ENCODE measurements around the gene COX7B2.

GRCh38 chr4:46949822-46950221 lies 40.8 kb upstream of the COX7B2 start:
- no peak for TF ChIP-seq CTCF (IDR thresholded peaks at IDR 0.05)
- TF ChIP-seq POLR2A (IDR thresholded peaks at IDR 0.05): no peak
- TF ChIP-seq EP300 (IDR thresholded peaks at IDR 0.05): no peak
- no peak for TF ChIP-seq POLR2AphosphoS5 (IDR thresholded peaks at IDR 0.05)
